ENCODE data around the gene MAP3K5. TPM values are rescaled to one million over a fixed set of nuclear protein-coding genes. Genes with fewer than 3 reads are reported as not detected.
A peak's percentile ranks its signal among the peaks of the same experiment; 100 is the strongest.

Gene MAP3K5
- total and polyA plus RNA-seq, 4 donors: 7.5 to 28.3 (median 22.8) TPM

DNA sequence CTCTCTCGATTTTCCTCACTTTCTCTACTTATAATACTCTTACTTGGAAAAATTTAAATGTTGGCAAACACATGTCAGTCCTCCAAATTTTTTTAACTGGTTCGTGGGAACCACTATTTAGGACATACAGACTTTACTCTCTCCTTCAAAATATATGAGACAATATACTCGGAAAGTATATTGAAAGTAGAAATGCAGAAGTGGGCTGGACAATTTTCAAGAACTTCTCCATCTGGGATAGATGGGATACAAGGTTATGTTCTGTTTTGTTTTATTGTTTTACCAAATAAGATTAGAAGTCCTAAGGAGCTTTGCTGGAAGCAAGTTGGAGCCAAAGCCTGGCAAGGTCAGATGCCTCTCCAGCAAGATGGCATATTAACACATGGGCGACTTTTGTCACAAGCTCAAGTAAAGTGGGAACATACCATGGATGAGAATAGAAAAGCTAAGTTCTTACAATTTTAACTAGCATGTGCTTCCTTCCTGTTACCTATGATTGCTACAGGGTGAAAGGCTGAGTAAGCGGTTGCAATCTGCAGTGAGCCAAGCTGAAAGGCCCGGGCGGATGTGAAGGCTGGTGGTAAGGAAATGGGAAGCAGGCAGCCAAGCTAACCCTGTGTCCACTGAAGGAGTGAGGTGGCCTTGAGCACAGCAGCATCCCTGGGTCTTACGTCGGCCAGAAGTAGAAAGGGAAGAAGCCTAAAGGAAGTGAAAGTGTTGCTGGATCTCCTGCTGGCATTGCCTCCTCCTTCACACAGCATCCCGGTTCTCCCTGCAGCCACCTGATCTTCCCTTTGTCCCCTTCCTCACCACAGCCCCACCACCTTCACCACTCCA is 7.1 kb downstream of the MAP3K5 start:
- peak in 1 of 3 donors; percentile 19 for DNase-seq
- H3K4me3 ChIP-seq: no peak overlapping the region
- H3K9me3 ChIP-seq (ENCODE audit: control insufficient read depth in 4 of 4, insufficient read depth in 3 of 4, low read length in 3 of 4): no peaks in the 10 kb centered on the region
- no peak overlapping the region for H3K9ac ChIP-seq (ENCODE audit: insufficient read depth in 1 of 2, low read length in 2 of 2)
- peaks cover 0 to 28% (median 0%) of the 10 kb centered on the region in 5 donors for H3K4me1 ChIP-seq (ENCODE audit: control insufficient read depth in 5 of 5, insufficient read depth in 5 of 5, low read length in 5 of 5)
- no peaks in the 10 kb centered on the region for H3K27me3 ChIP-seq (ENCODE audit: control insufficient read depth in 3 of 3, insufficient read depth in 3 of 3, low read length in 2 of 3)
- 30 to 57% methylated on average over 10 of the region's 10 CpGs for WGBS, 2 donors
- peak; percentile 60 for ATAC-seq (ENCODE audit: insufficient read depth, low FRiP score)
- no peaks in the 10 kb centered on the region for H3K36me3 ChIP-seq (ENCODE audit: control insufficient read depth in 4 of 4, insufficient read depth in 4 of 4, low read length in 4 of 4)
- TF ChIP-seq, protein P1, sequence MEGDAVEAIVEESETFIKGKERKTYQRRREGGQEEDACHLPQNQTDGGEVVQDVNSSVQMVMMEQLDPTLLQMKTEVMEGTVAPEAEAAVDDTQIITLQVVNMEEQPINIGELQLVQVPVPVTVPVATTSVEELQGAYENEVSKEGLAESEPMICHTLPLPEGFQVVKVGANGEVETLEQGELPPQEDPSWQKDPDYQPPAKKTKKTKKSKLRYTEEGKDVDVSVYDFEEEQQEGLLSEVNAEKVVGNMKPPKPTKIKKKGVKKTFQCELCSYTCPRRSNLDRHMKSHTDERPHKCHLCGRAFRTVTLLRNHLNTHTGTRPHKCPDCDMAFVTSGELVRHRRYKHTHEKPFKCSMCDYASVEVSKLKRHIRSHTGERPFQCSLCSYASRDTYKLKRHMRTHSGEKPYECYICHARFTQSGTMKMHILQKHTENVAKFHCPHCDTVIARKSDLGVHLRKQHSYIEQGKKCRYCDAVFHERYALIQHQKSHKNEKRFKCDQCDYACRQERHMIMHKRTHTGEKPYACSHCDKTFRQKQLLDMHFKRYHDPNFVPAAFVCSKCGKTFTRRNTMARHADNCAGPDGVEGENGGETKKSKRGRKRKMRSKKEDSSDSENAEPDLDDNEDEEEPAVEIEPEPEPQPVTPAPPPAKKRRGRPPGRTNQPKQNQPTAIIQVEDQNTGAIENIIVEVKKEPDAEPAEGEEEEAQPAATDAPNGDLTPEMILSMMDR (IDR thresholded peaks at IDR 0.05; ENCODE audit: control extremely low read depth, extremely low read depth): no peak
- H3K27ac ChIP-seq (ENCODE audit: low read depth in 1 of 2, low read length in 1 of 2): no peak overlapping the region

DNA sequence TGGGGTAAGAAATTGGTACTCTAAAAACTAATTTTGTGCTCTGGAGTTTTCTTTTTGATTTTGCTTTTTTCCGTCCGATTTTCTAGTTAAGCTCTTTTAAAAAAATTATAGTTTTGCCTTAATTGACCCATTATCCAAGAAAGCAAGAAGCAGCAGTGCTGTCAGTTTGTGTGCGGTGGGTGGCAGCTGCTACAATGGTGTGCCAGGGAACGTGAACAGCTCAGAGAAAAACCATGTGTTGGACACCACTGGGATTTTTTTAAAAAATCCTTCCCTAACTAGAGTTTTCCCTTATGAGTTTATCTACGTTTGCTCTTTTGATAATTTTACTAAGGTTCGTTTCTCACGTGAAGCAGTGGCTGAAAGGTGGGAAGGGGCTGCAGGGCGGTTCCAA is 8.0 kb downstream of the MAP3K5 start:
- TF ChIP-seq, protein P1 (IDR thresholded peaks at IDR 0.05; ENCODE audit: control extremely low read depth, extremely low read depth): no peak
- H3K36me3 ChIP-seq (ENCODE audit: control insufficient read depth in 4 of 4, insufficient read depth in 4 of 4, low read length in 4 of 4): no peaks in the 10 kb centered on the region
- H3K9ac ChIP-seq (ENCODE audit: insufficient read depth in 1 of 2, low read length in 2 of 2): no peak overlapping the region
- H3K27me3 ChIP-seq (ENCODE audit: control insufficient read depth in 3 of 3, insufficient read depth in 3 of 3, low read length in 2 of 3): no peaks in the 10 kb centered on the region
- H3K4me3 ChIP-seq: no peak overlapping the region
- no peaks in the 10 kb centered on the region for H3K9me3 ChIP-seq (ENCODE audit: control insufficient read depth in 4 of 4, insufficient read depth in 3 of 4, low read length in 3 of 4)
- ATAC-seq (ENCODE audit: insufficient read depth, low FRiP score) (no peak), DNase-seq (no peak)
- peaks cover 0 to 25% (median 0%) of the 10 kb centered on the region in 5 donors for H3K4me1 ChIP-seq (ENCODE audit: control insufficient read depth in 5 of 5, insufficient read depth in 5 of 5, low read length in 5 of 5)
- WGBS, 2 donors: 36 to 69% methylated on average over 8 of the region's 8 CpGs
- H3K27ac ChIP-seq (ENCODE audit: low read depth in 1 of 2, low read length in 1 of 2): peak overlapping the region; percentile 15 to 45

DNA sequence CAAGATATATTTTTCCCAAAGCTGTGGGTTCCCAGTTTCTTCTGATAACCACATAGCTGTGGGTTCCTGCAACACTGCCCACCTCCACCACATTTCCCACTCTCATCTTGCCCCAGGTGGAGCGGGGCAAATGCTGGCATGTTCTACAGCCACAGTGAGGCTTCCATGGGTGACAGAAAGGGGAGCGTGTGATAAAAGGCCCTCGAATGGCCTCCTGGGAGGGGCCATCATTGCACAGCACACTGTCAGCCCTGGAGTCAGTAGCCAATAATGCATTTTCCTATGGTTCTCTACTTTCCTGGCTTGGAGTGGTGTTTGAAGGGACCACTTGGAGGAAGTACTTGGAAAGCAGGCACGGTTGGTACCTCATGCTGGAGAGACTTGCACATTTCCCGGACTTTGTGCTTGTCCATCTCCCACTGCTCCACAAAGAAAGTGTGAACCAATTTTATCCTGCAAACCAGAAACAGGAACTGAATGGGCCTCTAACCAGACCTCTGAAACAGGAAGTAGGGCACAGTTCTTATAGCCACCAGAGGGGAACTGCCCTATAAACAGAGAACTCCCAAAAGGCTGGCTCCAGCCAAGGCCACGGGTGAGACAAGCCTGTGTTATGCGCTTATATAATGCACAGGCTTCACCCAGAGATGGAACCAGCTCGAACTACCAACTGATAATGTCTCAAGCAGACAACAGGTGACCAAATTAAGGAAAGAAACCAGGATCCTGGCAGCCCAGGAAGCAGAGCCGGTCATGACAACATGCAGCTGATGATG is 8.6 kb downstream of the MAP3K5 start:
- DNase-seq: peak in 1 of 3 donors; percentile 12
- 25 to 58% methylated on average over 9 of the region's 9 CpGs for WGBS, 2 donors
- TF ChIP-seq, protein P1 (IDR thresholded peaks at IDR 0.05; ENCODE audit: control extremely low read depth, extremely low read depth): no peak
- Histone ChIP-seq H3K36me3 (ENCODE audit: control insufficient read depth in 4 of 4, insufficient read depth in 4 of 4, low read length in 4 of 4) (no peaks in the 10 kb centered on the region), H3K9me3 (ENCODE audit: control insufficient read depth in 4 of 4, insufficient read depth in 3 of 4, low read length in 3 of 4) (no peaks in the 10 kb centered on the region), H3K27me3 (ENCODE audit: control insufficient read depth in 3 of 3, insufficient read depth in 3 of 3, low read length in 2 of 3) (no peaks in the 10 kb centered on the region), H3K4me3 (no peak overlapping the region), H3K4me1 (ENCODE audit: control insufficient read depth in 5 of 5, insufficient read depth in 5 of 5, low read length in 5 of 5) (peaks cover 0 to 25% (median 0%) of the 10 kb centered on the region in 5 donors), H3K27ac (ENCODE audit: low read depth in 1 of 2, low read length in 1 of 2) (peak overlapping the region; percentile 13 to 45), H3K9ac (ENCODE audit: insufficient read depth in 1 of 2, low read length in 2 of 2) (no peak overlapping the region)
- peak; percentile 31 for ATAC-seq (ENCODE audit: insufficient read depth, low FRiP score)

Data from lung (tissue), 12 donors.